NCI-H2171 treated with DMSO at 0.1 percent for 48 hours (cell line): ENCODE data around the gene F13A1.
"Not testable (repeated sequence)": the region's sequence is repeated elsewhere in the genome, so short reads cannot be mapped to it uniquely, and the experiment has no call there.

Source experiments
- DNase-seq: peaks from one replicate; lab custom pipeline; 2025; lab: John Stamatoyannopoulos, UW

The F13A1 gene

DNA sequence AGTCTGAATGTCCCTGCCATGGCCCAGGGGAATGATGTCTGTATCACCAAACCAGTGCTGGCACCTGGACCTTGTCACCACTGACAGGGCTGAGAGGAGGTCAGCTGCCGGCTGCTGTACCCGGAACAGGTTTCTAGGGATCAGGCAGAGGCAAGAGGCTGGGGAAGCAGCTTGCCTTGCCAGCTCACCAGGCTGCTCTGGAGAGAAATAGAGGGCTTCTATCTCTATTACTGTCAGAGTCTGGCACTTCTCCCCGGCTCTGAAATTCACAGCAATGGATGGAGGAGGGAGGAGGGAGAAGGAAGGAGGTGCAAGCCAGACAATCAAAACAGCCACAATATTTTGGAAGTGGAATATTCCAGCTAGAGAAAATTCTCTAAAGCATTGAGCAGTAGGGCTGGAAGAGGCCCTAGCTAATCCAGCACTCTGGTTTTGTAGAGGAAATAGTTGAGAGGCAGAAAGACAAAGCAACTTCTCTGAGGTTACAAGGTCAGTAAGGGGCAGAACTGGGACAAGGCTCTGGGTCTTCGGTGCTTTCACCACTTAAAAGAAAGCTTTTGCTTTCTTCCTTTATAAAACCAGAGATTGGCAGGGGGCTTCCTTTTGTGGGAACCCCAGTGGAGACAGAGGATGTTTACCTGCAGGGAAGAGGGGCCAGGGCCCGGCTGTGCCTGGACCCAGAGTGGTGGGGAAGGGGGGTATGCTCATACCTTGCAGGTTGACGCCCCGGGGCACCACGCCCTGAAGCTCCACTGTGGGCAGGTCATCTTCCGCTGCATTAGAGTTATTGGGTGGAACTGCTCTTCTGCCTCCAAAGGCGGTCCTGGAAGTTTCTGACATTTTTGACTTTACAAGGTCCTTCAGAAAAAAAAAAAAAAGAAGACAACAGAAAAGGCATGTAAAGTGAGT, 2.4 kb downstream of the F13A1 start:
- DNase-seq, result no peak

DNA sequence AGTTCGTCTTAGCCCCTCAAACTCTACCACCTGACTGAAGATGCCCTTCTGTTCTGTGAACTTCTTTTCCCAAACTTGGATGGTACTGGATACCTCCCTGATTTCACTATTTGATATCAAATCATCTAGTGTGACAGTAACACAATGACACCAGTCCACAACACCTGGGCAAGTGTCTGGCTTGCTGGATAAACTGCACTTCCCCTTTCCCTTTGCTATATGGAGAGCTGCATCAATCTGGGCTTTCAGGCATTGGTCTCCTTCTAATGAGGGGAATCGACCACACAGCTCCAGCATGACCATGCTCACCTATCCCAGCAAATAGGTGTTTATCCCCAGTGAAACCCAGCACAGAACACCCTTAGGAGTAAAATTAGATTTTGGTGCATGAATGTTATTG, 3.1 kb downstream of the F13A1 start:
- no peak for DNase-seq

DNA sequence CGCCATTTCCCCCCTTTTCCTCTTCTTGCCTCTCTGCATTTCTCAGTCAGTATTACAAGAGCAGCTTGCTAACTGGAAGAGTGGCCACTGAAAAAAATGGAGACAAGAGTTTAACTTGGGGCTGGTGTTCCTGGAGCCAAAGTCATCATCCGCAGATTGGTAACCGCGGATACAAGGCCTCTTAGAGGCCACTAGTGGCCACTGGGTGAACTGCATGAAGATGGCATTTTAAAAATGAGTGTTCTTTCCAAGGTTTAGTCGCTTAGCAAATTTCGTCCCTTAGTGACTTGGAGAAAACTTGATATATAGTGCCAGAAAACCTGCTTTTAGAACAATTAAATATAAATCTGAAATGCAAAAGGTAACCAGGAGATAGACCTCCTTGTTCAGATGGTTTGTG, 4.8 kb downstream of the F13A1 start:
- peak; percentile 39 for DNase-seq

DNA sequence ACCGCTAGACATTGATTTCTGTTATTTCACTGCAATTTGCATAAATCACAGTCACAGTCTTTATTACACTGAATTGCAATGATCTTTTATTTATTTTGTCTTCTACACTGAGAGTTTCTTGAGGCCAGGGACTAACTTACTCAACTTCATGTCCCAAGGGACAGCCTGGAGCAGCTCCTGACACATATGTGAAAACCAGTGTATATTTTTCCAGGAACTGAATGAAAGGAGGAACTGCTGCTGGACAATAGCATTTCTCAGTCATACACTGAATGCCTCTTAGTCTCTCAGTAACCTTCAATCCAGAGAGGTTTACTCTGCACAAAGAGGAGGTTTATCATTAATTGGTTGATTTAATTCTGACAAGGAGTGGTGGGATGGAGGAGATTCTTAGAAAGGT, 5.9 kb downstream of the F13A1 start:
- no peak for DNase-seq

DNA sequence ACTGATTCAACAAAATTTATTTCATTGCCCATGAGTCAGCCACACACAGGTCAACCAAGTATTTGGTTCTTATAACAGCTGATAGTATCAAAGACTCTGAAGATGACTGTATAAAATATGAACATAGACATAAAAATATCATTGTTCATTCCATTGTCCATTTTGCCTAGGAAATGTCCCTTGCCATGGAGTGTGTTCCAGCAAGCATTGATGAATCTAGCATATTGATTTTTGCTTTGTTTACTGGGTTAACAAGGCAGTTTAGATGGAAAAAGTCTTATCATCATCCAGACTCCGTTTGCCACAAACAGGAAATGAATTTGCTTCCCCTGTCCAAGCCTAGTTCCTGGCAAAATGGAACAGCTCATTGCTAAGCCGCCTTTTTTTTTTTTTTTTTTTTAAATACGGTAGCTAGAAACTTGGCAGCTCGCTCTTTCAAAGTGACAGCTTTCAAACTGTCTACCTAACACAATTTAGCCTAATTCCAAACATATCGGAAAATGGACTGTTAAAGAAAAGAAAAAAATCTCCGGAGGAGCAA, 7.5 kb downstream of the F13A1 start:
- no peak for DNase-seq

DNA sequence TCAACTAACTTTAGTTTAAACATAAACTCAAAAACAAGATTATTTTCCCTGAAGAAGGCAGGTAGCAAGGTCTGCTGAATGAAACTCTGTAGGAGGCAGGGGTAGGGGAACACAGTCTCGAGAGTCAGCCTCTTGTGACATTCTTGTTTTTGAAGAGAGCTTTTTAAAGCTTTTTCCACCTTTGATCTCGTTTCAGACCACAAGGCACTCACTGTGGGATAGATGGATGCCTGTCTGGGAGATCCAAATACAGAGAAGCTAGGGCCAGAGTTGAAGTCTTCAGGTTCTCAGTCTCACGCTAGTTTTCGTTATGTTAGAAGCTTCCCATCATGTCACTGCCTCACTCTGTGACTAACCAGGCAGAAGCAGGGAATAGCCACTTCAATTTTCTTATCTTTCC, 14.9 kb downstream of the F13A1 start:
- DNase-seq, result no peak

DNA sequence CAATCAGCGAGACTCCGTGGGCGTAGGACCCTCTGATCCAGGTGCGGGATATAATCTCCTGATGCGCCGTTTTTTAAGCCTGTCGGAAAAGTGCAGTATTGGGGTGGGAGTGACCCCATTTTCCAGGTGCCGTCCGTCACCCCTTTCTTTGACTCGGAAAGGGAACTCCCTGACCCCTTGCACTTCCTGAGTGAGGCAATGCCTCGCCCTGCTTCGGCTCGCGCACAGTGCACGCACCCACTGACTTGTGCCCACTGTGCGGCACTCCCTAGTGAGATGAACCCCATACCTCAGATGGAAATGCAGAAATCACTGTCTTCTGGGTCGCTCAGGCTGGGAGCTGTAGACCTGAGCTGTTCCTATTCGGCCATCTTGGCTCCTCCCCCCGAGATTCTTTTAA, 20.1 kb downstream of the F13A1 start:
- DNase-seq, result not testable (repeated sequence)

DNA sequence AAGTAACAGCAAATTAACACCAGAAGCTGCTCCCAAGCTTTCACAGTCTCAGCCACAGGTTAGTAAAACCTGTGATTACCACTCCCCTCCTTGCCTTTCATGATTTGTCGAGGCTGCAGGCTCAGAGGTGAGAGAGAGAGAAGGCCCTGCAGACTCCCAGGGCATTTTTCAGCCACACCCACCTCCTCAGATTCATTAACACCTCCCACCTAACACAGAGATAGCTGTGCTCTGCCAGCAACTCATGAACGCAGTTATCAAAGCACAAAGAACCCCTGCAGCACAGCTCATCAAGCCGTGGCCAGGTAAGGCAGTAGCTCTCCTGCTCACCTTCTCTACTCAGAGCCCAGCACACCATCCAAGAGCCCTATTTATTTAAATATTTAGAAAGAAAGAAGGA, 27.1 kb downstream of the F13A1 start:
- no peak for DNase-seq

DNA sequence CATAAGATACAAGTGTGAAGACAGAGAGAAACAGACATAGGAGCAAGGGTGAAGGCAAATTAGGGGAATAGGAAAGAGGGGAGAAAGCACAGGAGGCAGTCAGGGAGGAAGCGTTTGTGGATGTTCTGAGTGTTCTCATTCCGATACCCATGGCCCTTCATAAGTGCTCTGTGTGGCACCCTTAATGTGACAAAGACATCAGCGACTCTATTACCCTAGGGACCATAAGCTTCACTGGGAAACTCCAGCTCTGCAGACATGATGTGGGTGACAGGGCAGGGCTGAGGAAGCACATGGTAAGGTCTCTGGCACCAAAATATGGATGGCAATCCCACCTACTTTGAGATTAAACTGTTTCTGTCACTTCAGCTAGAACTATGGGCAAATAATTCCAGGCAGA, 33.0 kb downstream of the F13A1 start:
- DNase-seq, result no peak

DNA sequence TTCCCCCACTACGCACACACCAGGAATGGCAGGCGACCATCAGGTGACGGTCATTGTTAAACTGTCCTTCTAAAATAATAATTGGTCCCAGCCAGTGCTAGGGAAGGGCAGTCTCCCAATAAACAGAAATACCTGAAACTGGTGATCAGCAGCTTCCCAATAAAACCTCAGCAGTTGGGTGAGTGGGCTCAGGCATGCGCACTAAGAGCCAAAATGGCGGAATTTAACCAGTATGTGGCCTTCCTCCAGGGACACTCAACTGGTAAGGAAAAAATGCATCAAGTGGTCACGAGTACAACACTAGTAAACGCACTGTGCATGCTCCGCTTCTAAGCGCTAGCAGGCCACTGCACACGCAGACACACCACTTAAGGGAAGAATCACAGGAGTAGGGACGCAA, 34.8 kb downstream of the F13A1 start:
- no peak for DNase-seq

DNA sequence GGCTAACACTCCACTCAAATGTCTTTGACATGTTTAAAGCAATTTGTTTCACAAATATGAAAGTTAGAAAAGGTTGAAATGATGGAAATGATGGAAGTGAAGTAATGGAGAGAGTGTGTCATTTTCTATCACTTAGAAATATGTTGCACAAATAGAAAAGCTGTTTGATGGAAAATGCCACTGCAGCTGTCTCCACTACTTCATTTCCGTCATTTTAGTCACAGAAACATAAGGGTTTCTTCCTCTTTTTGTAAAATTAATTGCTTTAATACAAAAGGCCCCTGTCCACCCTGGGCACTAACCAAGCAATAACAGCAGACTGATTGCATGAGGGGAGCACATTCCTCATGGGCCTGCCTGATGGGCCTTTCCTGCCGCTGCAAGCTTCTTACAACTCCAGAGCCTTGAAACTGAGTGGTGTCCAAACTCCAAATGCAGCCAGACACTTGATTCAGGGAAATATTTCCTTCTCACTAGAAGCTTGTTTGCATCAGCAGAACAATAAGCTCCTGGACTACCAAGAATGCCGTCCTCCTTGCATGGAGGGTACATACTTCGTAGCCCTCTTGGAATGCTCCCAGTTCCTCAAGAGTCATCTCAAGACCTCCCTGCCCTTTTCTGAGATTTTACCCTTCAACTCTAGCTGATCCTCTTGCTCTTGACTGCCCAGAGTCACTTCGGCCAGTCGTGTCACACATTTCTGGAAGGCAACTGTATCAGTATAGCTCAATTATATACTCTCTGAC, 36.1 kb downstream of the F13A1 start:
- DNase-seq, result no peak

DNA sequence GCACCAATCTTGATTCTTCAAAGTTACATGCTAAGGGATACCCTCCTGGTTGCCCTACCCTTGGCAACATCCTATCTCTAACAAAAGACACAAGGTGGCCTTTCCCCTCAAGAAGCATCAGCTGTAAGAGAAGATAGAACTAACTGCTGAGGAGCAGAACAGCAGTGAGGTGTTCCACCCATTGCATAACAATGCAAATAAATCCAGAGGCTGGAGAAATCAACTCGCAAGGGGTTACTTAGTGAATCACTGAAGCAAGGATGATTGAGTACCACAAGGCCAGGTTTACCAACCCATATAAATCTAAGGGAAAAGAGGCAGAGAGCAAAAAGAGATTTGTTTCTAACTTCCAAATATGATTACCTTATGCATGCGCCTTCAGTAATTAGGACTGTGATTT, 36.7 kb downstream of the F13A1 start:
- DNase-seq, result no peak

DNA sequence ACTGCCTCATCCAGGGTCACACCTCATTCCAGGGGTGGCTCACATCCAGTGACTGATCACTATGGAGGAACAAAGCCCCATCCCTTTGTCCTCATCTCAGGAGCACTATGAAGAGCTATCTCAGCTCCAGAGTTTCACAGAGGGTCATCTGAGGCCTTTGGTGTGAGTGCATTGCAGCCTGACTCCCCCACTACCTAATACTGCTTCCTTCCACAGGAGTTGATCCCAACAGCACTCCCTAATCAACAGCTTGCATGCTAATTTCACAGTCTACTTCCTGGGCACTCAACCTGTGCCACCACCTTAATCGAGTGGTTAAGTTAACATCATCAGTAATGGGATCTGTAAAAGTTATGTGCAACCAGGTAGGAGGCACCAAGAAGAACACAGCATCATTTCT, 37.7 kb downstream of the F13A1 start:
- DNase-seq, result no peak

DNA sequence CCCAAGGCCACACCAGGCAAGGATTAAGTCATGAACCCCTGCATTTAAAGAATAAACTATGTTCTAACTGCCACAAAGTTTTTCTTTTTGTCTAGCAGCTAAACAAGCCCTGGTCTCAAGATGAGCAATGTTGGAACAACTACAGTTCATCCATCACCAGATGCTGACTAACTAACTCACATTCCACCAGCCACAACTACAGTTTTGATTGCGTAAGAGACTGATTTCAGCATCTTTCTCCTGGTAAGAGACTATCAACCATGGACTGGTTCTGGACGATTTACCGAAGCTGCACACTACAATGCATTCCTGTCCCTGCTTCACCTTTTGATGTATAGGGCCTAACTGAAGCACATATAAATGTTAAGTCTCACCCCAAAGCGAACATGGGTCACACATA, 43.0 kb downstream of the F13A1 start:
- DNase-seq, result no peak

DNA sequence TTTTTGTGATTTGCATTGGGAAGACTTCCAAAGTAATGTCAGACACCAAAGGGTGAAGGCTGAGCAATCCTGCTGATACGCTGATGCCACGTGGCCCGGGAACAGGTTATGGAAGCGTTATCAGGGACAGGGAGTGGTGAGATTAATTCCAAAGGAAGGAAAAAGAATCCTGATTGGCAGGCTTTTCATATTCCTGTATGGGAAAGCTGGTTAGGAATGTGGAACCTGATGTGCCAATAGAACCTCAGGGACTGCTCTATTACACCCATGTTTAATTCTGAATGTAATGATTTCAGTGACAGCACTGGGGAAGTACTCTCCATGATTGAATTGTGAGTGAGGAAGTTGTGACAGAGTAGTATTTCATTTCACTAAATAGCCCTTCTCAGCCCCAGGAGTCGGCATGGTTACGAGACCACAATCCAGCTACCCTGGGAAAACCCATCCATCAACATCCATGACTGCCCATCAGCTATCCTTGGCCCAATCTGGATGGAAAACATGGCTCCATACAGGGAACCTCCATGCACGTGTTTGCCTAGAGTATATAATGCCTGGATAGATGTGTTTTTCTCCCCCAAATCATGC, 49.4 kb downstream of the F13A1 start:
- DNase-seq, result no peak

DNA sequence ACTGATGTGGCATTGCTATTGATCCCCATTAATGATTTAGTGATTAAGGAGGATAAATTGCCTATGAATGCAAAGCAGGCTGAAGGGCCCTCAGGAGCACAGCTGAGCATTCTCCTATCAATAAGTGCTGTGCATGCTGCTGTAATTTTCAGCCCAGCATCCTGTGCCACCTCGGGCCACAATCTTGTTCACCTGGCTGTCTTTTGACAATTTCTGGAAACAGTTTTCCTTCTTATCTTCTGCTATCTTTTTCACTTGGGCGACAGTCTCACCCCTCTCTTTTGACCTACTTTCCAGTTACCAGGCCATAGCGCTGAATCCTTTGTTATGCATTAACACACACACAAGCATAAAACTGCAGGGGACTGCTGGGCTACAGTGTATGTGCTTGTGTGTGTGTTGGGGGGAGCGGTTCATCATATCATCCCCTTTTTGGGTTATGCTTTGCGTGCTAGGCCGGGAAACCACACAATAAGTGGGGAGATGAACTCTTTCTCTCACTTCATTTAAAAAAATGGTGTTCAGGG, 60.2 kb downstream of the F13A1 start:
- no peak for DNase-seq

DNA sequence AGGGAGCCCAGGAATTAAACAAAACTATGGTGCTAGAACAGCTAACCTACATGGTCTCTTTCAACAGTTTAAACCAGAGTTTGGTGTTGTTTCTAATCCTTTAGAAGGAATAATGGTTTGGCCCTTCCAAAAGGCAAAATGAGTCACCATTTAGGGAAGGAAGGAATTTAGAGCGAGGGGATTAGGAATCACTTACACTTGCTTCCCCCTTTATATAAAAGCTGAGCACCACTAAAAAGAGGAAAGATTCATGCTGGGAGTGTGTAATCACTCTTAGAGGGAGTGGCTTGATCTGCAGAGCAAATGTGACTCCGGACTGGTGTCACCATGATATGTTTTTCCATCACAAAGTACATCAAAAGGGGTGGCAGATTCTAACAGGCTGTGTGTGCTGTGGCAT, 63.6 kb downstream of the F13A1 start:
- no peak for DNase-seq

DNA sequence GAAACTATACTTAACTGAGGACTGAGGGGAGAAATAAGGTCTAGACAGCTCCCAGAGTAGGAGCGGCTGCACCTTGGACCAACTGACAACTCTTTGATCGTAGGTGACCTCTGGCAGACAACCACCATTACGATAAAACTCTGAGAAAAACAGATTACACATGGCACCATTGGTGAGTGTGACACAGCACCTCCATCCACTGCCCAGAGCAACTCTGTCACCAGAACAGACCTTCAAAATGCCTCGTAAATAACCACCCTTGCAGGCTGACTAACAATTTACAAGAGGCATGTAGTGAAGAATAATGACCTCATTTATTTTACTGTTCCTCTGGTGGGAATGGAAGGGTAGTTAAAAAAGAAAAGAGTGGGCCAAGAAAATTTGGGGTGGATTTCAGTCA, 64.2 kb downstream of the F13A1 start:
- DNase-seq, result no peak

DNA sequence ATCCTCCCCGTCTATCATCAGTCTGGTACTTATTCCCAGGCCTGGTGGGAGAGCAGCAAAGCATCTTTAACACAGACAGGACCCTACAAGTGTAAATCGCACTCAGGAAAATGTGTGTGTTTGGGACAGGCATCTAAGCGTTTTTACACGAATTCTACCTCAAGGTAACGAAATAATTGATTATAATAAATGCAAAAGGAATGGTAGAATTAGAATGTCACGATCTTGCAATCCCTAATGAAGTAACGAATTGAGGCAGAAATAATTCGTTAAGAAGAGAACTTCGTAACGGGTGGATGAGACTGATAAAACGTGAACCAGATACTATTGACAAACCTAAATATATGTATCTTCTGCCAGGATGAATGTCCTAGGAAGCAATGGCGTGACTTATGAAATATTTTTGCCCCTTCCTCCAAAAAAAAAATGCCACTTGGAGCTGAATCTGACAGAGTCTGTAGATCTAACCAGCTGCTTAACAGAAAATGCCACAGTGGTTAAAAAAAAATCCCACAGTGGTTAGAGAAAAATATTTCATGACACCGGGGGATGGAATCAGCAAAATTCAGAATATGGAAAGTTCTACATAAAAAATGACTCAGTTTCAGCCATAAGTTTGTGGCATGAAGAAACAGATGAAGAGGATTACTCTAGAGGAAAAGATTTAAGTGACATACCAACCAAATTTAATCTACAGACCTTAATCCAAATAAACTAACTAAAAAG, 68.7 kb downstream of the F13A1 start:
- no peak for DNase-seq

DNA sequence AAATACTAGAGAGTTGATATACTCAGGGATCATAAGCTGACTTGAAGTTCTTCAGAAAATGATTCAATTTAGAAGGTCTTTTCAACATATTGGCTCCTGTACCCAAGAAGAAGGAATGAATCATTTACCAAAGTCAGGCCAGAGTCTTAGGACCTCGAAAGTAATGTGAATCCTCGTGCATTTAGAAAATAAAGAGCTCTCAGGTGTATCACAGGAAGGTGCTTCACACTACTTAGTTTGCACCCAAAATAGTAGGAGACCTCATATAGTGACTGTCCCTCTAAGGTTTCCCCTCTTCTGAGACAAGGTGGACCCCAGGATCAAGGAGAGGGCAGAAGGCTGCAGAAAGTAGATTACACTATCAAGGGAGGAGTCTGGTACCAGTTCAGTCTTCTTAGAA, 71.8 kb downstream of the F13A1 start:
- DNase-seq, result no peak

DNA sequence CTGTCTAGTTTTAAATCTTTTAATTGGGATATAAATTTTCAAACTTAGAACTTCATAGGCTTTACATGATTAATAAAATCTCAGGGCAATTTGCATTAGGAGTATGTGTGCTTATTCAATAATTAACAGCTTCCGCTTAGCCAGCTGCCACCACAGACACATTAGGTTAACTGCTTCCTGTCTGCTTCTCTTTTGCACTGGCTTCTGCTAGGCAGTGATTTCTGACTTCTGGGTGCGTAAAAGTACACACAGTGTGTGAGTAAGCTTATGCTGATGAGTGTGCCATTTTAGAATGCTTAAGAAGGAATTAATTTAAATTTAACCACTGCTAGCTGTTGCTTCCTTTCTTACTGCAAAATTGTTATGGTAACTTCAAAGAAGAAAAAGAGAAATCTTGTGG, 73.9 kb downstream of the F13A1 start:
- no peak for DNase-seq

DNA sequence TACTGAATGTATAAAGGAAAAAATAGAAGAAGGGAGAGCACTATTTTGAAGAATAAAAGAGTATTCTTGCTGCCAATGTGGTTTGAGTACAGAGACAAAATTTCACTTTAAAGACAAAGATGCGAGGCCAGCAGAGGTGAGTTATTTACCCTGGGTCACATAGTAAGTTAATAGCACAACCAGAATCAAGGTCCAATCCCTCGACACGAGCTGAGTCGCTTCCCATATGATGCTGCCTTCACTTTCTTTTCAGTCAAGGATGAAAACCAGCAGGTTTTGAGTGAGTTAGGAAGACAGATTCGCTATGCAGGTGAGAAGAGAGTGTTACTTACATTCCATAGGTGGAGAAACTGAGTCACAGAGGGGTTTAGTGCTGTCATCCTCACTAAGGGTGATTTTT, 75.8 kb downstream of the F13A1 start:
- no peak for DNase-seq
